Measurements from ENCODE around the gene SLC12A8. TPM values are rescaled to one million over a fixed set of nuclear protein-coding genes. Genes with fewer than 3 reads are reported as not detected.

The SLC12A8 gene
- total RNA-seq, 1 experiment from 2014 or later, result 7.1 TPM

DNA sequence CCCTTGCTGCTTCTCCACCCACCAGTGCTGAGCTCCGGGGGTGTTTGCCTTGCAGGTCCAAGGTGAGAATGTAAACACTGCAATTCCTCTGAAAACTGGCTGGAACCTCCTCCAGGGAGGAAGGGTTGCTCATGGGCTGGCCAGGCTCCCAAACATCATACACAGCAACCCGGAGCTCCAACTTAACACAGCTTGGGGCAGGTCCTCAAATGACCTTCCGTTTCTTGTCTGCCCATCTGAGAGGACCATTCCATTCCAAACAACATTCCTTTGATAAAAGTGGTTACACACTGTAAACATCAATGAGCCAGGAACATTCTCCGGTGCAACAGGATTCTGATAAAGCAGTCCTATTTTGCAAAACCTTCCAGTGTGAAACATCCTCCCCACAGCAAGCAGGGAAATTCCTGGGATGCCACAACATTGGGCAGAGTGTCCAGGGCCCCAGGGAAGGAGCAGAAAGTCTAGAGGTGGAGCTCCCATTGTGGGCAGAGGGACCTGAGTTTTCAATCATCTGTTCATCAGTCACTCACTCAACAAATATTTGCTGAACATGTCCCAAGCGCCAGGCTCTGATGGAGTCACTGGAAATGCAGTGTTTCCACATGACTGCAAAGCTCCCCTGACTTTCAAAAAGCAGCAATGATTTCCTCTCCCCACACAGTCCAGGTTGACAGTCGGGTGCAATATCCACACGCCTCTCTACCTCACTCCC lies 149.5 kb downstream of the SLC12A8 start:
- Histone ChIP-seq H3K4me3 (ENCODE audit: low read depth, low read length, poor library complexity, severe bottlenecking) (no peak overlapping the region), H3K4me1 (ENCODE audit: insufficient read depth, low read length, poor library complexity, severe bottlenecking) (no peaks in the 10 kb centered on the region)

DNA sequence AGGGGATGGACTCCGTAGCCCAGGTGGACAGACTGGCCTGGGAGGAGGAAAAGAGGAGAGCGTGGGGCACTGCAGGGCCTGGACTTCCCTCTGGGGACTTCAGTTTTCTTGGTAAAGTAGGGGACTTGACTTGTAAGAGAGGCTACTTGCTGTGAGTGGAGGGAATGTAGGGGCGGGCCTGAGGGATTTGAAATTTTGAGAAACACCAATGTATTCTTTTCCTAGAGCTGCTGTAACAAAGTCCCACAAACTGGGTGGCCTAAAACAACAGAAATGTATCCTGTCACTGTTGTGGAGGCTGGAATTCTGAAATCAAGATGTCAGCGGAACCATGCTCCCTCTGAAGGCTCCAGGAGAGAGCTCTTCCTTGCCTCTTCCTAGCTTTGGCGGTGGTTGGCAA lies 150.9 kb downstream of the SLC12A8 start:
- BruUV-seq (replicated peaks), result no TSS peak
- no peak overlapping the region for H3K27ac ChIP-seq (ENCODE audit: low read depth, low read length, poor library complexity, severe bottlenecking)

More for the DNA sequence above, 149.5 kb downstream of the SLC12A8 start:
- POLR2A ChIA-PET (ENCODE audit: low non-redundant PET), result no interaction called here
- DNase-seq (ENCODE audit: low spot score), result no peak
- no peaks in the 10 kb centered on the region for H3K36me3 ChIP-seq (ENCODE audit: insufficient read depth, low read length, poor library complexity, severe bottlenecking)
- CTCF ChIA-PET, result no interaction called here
- H3K27ac ChIP-seq (ENCODE audit: low read depth, low read length, poor library complexity, severe bottlenecking), result no peak overlapping the region
- intact Hi-C loops (cut with micrococcal nuclease; ENCODE audit: unreplicated experiment), result no loop called here
- no peak for TF ChIP-seq EZH2 (IDR thresholded peaks at IDR 0.05; ENCODE audit: borderline replicate concordance, low read depth, low read length, poor library complexity, severe bottlenecking)
- TF ChIP-seq, protein P1, sequence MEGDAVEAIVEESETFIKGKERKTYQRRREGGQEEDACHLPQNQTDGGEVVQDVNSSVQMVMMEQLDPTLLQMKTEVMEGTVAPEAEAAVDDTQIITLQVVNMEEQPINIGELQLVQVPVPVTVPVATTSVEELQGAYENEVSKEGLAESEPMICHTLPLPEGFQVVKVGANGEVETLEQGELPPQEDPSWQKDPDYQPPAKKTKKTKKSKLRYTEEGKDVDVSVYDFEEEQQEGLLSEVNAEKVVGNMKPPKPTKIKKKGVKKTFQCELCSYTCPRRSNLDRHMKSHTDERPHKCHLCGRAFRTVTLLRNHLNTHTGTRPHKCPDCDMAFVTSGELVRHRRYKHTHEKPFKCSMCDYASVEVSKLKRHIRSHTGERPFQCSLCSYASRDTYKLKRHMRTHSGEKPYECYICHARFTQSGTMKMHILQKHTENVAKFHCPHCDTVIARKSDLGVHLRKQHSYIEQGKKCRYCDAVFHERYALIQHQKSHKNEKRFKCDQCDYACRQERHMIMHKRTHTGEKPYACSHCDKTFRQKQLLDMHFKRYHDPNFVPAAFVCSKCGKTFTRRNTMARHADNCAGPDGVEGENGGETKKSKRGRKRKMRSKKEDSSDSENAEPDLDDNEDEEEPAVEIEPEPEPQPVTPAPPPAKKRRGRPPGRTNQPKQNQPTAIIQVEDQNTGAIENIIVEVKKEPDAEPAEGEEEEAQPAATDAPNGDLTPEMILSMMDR (conservative IDR thresholded peaks at IDR 0.05; ENCODE audit: low read depth, low read length), result no peak
- BruUV-seq (replicated peaks), result no TSS peak
- no peaks in the 10 kb centered on the region for H3K9me3 ChIP-seq (ENCODE audit: low read depth, low read length, poor library complexity, severe bottlenecking)
- H3K27me3 ChIP-seq (replicated peaks; ENCODE audit: insufficient read depth, low read depth, low read length, poor library complexity), result no peaks in the 10 kb centered on the region

DNA sequence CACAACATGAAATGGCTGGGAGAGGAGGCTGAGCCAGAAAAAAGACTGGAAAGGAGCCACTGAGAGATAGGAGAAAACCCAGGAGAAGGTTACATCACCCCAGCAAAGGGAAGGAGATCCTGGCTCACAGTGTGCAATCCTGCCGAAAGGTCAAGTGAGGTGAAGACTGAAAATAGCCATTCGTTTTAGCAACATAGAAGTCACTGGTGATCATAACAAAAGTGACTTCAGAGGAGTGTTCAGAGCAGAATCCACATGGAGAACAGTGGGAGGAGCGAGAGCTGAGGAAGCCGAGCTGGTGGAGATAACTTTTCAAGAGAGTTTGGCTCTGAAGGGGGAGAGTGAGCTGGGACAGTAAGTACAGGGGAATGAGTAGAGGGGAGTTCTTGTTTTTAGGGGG lies 151.4 kb downstream of the SLC12A8 start:
- intact Hi-C loops (cut with micrococcal nuclease; ENCODE audit: unreplicated experiment), result no loop called here
- H3K27ac ChIP-seq (ENCODE audit: low read depth, low read length, poor library complexity, severe bottlenecking), result no peak overlapping the region
- no peak for DNase-seq (ENCODE audit: low spot score)
- H3K27me3 ChIP-seq (replicated peaks; ENCODE audit: insufficient read depth, low read depth, low read length, poor library complexity), result no peaks in the 10 kb centered on the region
- POLR2A ChIA-PET (ENCODE audit: low non-redundant PET), result no interaction called here
- H3K36me3 ChIP-seq (ENCODE audit: insufficient read depth, low read length, poor library complexity, severe bottlenecking), result no peaks in the 10 kb centered on the region
- no peaks in the 10 kb centered on the region for H3K4me1 ChIP-seq (ENCODE audit: insufficient read depth, low read length, poor library complexity, severe bottlenecking)
- H3K4me3 ChIP-seq (ENCODE audit: low read depth, low read length, poor library complexity, severe bottlenecking), result no peak overlapping the region
- BruUV-seq (replicated peaks), result no TSS peak
- CTCF ChIA-PET, result no interaction called here
- TF ChIP-seq EZH2 (IDR thresholded peaks at IDR 0.05; ENCODE audit: borderline replicate concordance, low read depth, low read length, poor library complexity, severe bottlenecking), result no peak
- TF ChIP-seq, protein P1 (conservative IDR thresholded peaks at IDR 0.05; ENCODE audit: low read depth, low read length), result no peak
- no peaks in the 10 kb centered on the region for H3K9me3 ChIP-seq (ENCODE audit: low read depth, low read length, poor library complexity, severe bottlenecking)

More for the DNA sequence above, 150.9 kb downstream of the SLC12A8 start:
- H3K27me3 ChIP-seq (replicated peaks; ENCODE audit: insufficient read depth, low read depth, low read length, poor library complexity), result no peaks in the 10 kb centered on the region
- H3K4me3 ChIP-seq (ENCODE audit: low read depth, low read length, poor library complexity, severe bottlenecking), result no peak overlapping the region
- intact Hi-C loops (cut with micrococcal nuclease; ENCODE audit: unreplicated experiment), result no loop called here
- POLR2A ChIA-PET (ENCODE audit: low non-redundant PET), result no interaction called here
- no peaks in the 10 kb centered on the region for H3K9me3 ChIP-seq (ENCODE audit: low read depth, low read length, poor library complexity, severe bottlenecking)
- DNase-seq (ENCODE audit: low spot score), result no peak
- TF ChIP-seq EZH2 (IDR thresholded peaks at IDR 0.05; ENCODE audit: borderline replicate concordance, low read depth, low read length, poor library complexity, severe bottlenecking), result no peak
- TF ChIP-seq, protein P1 (conservative IDR thresholded peaks at IDR 0.05; ENCODE audit: low read depth, low read length), result no peak
- CTCF ChIA-PET, result no interaction called here
- H3K4me1 ChIP-seq (ENCODE audit: insufficient read depth, low read length, poor library complexity, severe bottlenecking), result no peaks in the 10 kb centered on the region
- H3K36me3 ChIP-seq (ENCODE audit: insufficient read depth, low read length, poor library complexity, severe bottlenecking), result no peaks in the 10 kb centered on the region
